ENCODE results near the gene NAP1L1.

GRCh38 chr12:76124456-76124855 is 40.0 kb upstream of the NAP1L1 start:
- no peak for TF ChIP-seq EZH2phosphoT487 (IDR thresholded peaks at IDR 0.05; ENCODE audit: borderline replicate concordance, low read depth, low read length)
- TF ChIP-seq, protein P1, sequence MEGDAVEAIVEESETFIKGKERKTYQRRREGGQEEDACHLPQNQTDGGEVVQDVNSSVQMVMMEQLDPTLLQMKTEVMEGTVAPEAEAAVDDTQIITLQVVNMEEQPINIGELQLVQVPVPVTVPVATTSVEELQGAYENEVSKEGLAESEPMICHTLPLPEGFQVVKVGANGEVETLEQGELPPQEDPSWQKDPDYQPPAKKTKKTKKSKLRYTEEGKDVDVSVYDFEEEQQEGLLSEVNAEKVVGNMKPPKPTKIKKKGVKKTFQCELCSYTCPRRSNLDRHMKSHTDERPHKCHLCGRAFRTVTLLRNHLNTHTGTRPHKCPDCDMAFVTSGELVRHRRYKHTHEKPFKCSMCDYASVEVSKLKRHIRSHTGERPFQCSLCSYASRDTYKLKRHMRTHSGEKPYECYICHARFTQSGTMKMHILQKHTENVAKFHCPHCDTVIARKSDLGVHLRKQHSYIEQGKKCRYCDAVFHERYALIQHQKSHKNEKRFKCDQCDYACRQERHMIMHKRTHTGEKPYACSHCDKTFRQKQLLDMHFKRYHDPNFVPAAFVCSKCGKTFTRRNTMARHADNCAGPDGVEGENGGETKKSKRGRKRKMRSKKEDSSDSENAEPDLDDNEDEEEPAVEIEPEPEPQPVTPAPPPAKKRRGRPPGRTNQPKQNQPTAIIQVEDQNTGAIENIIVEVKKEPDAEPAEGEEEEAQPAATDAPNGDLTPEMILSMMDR (conservative IDR thresholded peaks at IDR 0.05; ENCODE audit: low read length), result no peak

All from OCI-LY7 (cell line).